K562 (cell line): ENCODE data around the gene CTCF. TPM values are rescaled to one million over a fixed set of nuclear protein-coding genes. Genes with fewer than 3 reads are reported as not detected.

Source experiments
- CCNT2 ChIP-seq: IDR thresholded peaks from 2 replicates; pipeline ENCODE4 v1.6.1; 2011; ENCODE audit warnings: borderline replicate concordance, low read depth, mild to moderate bottlenecking, moderate library complexity, mixed read lengths, low read length; ENCODE audit not compliant: insufficient read length; ENCODE audit errors: extremely low read depth
- EHMT2 ChIP-seq: fragments of 450-650 bp; IDR thresholded peaks from 2 replicates; pipeline ENCODE4 v1.6.1; 2018; ENCODE audit warnings: antibody characterized with exemption
- EZH2 ChIP-seq: IDR thresholded peaks from 2 replicates; pipeline ENCODE4 v1.6.1; 2012; ENCODE audit warnings: low read depth, mild to moderate bottlenecking, inconsistent platforms, low read length, borderline replicate concordance
- GTF2E2 ChIP-seq: fragments of 200-800 bp; sonication (Bioruptor generic); IDR thresholded peaks from 2 replicates; pipeline ENCODE4 v1.6.1; 2016; ENCODE audit warnings: missing genetic modification characterization, missing compliant biosample characterization
- KLF6 ChIP-seq: fragments of 250-450 bp; sonication (Bioruptor Pico); IDR thresholded peaks from 2 replicates; pipeline ENCODE4 v1.4.0; 2020; ENCODE audit warnings: mild to moderate bottlenecking, moderate library complexity, borderline replicate concordance
- MYC ChIP-seq, 2 experiments: fragments of 250-450 bp in 1 of 2; sonication (Bioruptor Pico) in 1 of 2; IDR thresholded peaks; 2 replicates each; pipeline versions ENCODE4 v1.5.1 to v1.6.1; 2012 to 2021; ENCODE audit warnings: low read depth in 2 of 2, borderline replicate concordance in 1 of 2, improper control_type of control experiment in 1 of 2, low read length in 1 of 2, mild to moderate bottlenecking in 1 of 2, moderate library complexity in 1 of 2
- PHB2 ChIP-seq: fragments of 450-650 bp; IDR thresholded peaks from 2 replicates; pipeline ENCODE4 v1.6.1; 2017; ENCODE audit warnings: low read depth
- PTBP1 ChIP-seq: fragments of 200-400 bp; formaldehyde crosslinking; IDR thresholded peaks from 2 replicates; pipeline ENCODE4 v1.6.1; 2017; ENCODE audit warnings: low read depth, low read length
- SMC3 ChIP-seq: conservative IDR thresholded peaks from 2 replicates; pipeline ENCODE4 v1.6.1; 2011; ENCODE audit warnings: low read depth, low read length, improper control_type of control experiment; ENCODE audit not compliant: insufficient read depth
- ZEB2 ChIP-seq: fragments of 450-650 bp; IDR thresholded peaks from 2 replicates; pipeline ENCODE4 v1.6.1; 2016
- ZFP30 ChIP-seq: fragments of 250-450 bp; sonication (Bioruptor Pico); IDR thresholded peaks from 2 replicates; pipeline ENCODE4 v1.8.0; 2022; ENCODE audit warnings: moderate library complexity, mild to moderate bottlenecking, inconsistent platforms, borderline replicate concordance
- polyA plus RNA-seq, 8 experiments: library from polyadenylated mRNA; depleted of rRNA in 4 of 8; stranded (reverse) in 5 of 8; unstranded in 3 of 8; fragments of >200 nt; fragmentation: Nextera tagmentation in 2 of 8; fragmentation: Illumina TruSeq in 1 of 8; extraction: Ambion mirVana in 2 of 8; extraction: Trizol in 1 of 8; gene quantifications; 2 replicates each; pipeline versions ENCODE4 v1.2.1 to v1.2.3, GENCODE V29; 2011 to 2014; ENCODE audit warnings: inconsistent platforms in 1 of 8, missing spikeins in 1 of 8
- total RNA-seq, 7 experiments: library from RNA; depleted of rRNA in 6 of 7; stranded (reverse); fragments of >200 nt in 6 of 7; fragmentation: Illumina TruSeq in 2 of 7; extraction: Trizol in 2 of 7; gene quantifications; 2 replicates each; pipeline versions ENCODE4 v1.2.1 to v1.2.3, GENCODE V29; 2011 to 2021; ENCODE audit warnings: low replicate concordance in 1 of 7
- TF ChIP-seq, protein P1 (sequence below): fragments of 450-650 bp; IDR thresholded peaks from 2 replicates; pipeline ENCODE4 v1.6.1; 2016; ENCODE audit warnings: low read depth
- TF ChIP-seq, protein P2 (sequence below): sonication (generic); formaldehyde crosslinking; IDR thresholded peaks from 2 replicates; pipeline ENCODE4 v1.8.0; 2022; ENCODE audit warnings: mild to moderate bottlenecking, missing genetic modification reagents
- TF ChIP-seq, protein P3 (sequence below): fragments of 450-650 bp; conservative IDR thresholded peaks from 2 replicates; pipeline ENCODE4 v1.6.1; 2016; ENCODE audit warnings: missing genetic modification characterization, low read depth, mild to moderate bottlenecking, missing compliant biosample characterization, moderate library complexity

The CTCF gene
- total and polyA plus RNA-seq, 9 of the 15 experiments (the other 6 are each of a cell fraction or from before 2014, with no cell fraction given), result 7.8 to 49.2 (median 33.9) TPM

DNA sequence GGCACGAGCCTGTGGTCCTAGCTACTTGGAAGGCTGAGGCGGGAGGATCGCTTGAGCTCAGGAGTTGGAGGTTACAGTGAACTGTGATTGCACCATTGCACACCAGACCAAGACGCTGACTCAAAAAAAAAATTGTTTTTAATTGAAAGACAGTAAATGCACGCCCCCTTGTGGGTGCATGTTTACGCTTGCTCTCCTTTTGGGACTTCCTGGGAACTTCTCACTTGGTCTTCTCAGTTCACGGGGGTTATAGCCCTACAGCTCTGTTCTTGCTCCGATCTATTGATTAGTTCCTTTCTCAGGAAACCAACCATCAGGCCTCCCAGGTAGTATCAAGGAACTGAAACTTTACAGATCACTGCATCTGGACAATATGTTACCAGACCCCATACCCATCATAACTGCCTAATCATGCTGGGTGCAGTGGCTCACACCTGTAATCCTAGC is 47.9 kb upstream of the CTCF start (continued):
- TF ChIP-seq, protein P1, sequence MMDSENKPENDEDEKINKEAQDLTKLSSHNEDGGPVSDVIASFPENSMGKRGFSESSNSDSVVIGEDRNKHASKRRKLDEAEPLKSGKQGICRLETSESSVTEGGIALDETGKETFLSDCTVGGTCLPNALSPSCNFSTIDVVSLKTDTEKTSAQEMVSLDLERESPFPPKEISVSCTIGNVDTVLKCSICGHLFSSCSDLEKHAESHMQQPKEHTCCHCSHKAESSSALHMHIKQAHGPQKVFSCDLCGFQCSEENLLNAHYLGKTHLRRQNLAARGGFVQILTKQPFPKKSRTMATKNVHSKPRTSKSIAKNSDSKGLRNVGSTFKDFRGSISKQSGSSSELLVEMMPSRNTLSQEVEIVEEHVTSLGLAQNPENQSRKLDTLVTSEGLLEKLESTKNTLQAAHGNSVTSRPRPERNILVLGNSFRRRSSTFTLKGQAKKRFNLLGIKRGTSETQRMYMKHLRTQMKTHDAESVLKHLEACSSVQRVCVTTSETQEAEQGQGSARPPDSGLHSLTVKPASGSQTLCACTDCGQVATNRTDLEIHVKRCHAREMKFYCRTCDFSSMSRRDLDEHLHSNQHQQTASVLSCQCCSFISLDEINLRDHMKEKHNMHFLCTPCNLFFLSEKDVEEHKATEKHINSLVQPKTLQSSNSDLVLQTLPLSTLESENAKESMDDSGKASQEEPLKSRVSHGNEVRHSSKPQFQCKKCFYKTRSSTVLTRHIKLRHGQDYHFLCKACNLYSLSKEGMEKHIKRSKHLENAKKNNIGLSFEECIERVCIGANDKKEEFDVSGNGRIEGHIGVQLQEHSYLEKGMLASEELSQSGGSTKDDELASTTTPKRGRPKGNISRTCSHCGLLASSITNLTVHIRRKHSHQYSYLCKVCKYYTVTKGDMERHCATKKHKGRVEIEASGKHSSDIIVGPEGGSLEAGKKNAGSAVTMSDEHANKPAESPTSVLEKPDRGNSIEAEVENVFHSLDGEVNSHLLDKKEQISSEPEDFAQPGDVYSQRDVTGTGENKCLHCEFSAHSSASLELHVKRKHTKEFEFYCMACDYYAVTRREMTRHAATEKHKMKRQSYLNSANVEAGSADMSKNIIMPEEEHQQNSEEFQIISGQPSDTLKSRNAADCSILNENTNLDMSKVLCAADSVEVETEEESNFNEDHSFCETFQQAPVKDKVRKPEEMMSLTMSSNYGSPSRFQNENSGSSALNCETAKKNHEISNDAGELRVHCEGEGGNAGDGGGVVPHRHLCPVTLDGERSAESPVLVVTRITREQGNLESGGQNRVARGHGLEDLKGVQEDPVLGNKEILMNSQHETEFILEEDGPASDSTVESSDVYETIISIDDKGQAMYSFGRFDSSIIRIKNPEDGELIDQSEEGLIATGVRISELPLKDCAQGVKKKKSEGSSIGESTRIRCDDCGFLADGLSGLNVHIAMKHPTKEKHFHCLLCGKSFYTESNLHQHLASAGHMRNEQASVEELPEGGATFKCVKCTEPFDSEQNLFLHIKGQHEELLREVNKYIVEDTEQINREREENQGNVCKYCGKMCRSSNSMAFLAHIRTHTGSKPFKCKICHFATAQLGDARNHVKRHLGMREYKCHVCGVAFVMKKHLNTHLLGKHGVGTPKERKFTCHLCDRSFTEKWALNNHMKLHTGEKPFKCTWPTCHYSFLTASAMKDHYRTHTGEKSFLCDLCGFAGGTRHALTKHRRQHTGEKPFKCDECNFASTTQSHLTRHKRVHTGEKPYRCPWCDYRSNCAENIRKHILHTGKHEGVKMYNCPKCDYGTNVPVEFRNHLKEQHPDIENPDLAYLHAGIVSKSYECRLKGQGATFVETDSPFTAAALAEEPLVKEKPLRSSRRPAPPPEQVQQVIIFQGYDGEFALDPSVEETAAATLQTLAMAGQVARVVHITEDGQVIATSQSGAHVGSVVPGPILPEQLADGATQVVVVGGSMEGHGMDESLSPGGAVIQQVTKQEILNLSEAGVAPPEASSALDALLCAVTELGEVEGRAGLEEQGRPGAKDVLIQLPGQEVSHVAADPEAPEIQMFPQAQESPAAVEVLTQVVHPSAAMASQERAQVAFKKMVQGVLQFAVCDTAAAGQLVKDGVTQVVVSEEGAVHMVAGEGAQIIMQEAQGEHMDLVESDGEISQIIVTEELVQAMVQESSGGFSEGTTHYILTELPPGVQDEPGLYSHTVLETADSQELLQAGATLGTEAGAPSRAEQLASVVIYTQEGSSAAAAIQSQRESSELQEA, result no peak
- TF ChIP-seq PTBP1, result no peak
- no peak for TF ChIP-seq MYC (IDR thresholded peaks at IDR 0.05; ENCODE audit: low read depth, low read length)
- no peak for TF ChIP-seq MYC (CRISPR knock-in tag; IDR thresholded peaks at IDR 0.05; ENCODE audit: borderline replicate concordance, low read depth)
- TF ChIP-seq EZH2, result no peak
- TF ChIP-seq, protein P2, sequence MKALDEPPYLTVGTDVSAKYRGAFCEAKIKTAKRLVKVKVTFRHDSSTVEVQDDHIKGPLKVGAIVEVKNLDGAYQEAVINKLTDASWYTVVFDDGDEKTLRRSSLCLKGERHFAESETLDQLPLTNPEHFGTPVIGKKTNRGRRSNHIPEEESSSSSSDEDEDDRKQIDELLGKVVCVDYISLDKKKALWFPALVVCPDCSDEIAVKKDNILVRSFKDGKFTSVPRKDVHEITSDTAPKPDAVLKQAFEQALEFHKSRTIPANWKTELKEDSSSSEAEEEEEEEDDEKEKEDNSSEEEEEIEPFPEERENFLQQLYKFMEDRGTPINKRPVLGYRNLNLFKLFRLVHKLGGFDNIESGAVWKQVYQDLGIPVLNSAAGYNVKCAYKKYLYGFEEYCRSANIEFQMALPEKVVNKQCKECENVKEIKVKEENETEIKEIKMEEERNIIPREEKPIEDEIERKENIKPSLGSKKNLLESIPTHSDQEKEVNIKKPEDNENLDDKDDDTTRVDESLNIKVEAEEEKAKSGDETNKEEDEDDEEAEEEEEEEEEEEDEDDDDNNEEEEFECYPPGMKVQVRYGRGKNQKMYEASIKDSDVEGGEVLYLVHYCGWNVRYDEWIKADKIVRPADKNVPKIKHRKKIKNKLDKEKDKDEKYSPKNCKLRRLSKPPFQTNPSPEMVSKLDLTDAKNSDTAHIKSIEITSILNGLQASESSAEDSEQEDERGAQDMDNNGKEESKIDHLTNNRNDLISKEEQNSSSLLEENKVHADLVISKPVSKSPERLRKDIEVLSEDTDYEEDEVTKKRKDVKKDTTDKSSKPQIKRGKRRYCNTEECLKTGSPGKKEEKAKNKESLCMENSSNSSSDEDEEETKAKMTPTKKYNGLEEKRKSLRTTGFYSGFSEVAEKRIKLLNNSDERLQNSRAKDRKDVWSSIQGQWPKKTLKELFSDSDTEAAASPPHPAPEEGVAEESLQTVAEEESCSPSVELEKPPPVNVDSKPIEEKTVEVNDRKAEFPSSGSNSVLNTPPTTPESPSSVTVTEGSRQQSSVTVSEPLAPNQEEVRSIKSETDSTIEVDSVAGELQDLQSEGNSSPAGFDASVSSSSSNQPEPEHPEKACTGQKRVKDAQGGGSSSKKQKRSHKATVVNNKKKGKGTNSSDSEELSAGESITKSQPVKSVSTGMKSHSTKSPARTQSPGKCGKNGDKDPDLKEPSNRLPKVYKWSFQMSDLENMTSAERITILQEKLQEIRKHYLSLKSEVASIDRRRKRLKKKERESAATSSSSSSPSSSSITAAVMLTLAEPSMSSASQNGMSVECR (CRISPR knock-in tag), result 0 out of 2 replicates have a peak, but pooled peaks have one; percentile 18
- TF ChIP-seq SMC3, result peak; percentile 86
- no peak for TF ChIP-seq ZFP30
- TF ChIP-seq CCNT2, result no peak
- TF ChIP-seq KLF6 (CRISPR knock-in tag), result no peak
- TF ChIP-seq PHB2, result no peak
- no peak for TF ChIP-seq EHMT2
- TF ChIP-seq, protein P3, sequence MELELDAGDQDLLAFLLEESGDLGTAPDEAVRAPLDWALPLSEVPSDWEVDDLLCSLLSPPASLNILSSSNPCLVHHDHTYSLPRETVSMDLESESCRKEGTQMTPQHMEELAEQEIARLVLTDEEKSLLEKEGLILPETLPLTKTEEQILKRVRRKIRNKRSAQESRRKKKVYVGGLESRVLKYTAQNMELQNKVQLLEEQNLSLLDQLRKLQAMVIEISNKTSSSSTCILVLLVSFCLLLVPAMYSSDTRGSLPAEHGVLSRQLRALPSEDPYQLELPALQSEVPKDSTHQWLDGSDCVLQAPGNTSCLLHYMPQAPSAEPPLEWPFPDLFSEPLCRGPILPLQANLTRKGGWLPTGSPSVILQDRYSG (tag), result no peak
- TF ChIP-seq GTF2E2 (tag), result no peak
- no peak for TF ChIP-seq ZEB2
